HG03159 (cell line): ENCODE measurements around the gene GUCY1B1.
"Not testable (repeated sequence)": the region's sequence is repeated elsewhere in the genome, so short reads cannot be mapped to it uniquely, and the experiment has no call there.

Experiments used
- ATAC-seq: cut with Tn5 transposase; IDR thresholded peaks from one replicate; pipeline ENCODE4 v1.9.1; 2021; ENCODE audit warnings: mild to moderate bottlenecking, moderate library complexity; ENCODE audit not compliant: unreplicated experiment

Gene GUCY1B1

GRCh38 chr4:155797581-155797980, 38.8 kb downstream of the GUCY1B1 start:
- not testable (repeated sequence) for ATAC-seq

- no peak for ATAC-seq
Measured at GRCh38 chr4:155799116-155799793, 40.4 kb downstream of the GUCY1B1 start.

GRCh38 chr4:155799794-155800123, 40.9 kb downstream of the GUCY1B1 start:
- no peak for ATAC-seq

GRCh38 chr4:155800685-155801343, 42.0 kb downstream of the GUCY1B1 start:
- ATAC-seq, result no peak

GRCh38 chr4:155802190-155802959, 43.6 kb downstream of the GUCY1B1 start:
- ATAC-seq, result no peak

- ATAC-seq, result no peak
Measured at GRCh38 chr4:155805016-155805415, 46.2 kb downstream of the GUCY1B1 start.

- ATAC-seq, result no peak
Measured at GRCh38 chr4:155807021-155807420, 48.2 kb downstream of the GUCY1B1 start.

GRCh38 chr4:155809835-155810234, 51.0 kb downstream of the GUCY1B1 start:
- peak; percentile 97 for ATAC-seq

- no peak for ATAC-seq
Measured at GRCh38 chr4:155811083-155811482, 52.3 kb downstream of the GUCY1B1 start.

- no peak for ATAC-seq
Measured at GRCh38 chr4:155818639-155819038, 59.8 kb downstream of the GUCY1B1 start.

- no peak for ATAC-seq
Measured at GRCh38 chr4:155819066-155819465, 60.2 kb downstream of the GUCY1B1 start.

GRCh38 chr4:155820887-155821518, 62.2 kb downstream of the GUCY1B1 start:
- ATAC-seq, result no peak

GRCh38 chr4:155822572-155822971, 63.8 kb downstream of the GUCY1B1 start:
- ATAC-seq, result no peak

GRCh38 chr4:155828628-155829027, 69.8 kb downstream of the GUCY1B1 start:
- no peak for ATAC-seq

GRCh38 chr4:155832664-155833063, 73.8 kb downstream of the GUCY1B1 start:
- no peak for ATAC-seq

GRCh38 chr4:155837203-155837796, 78.5 kb downstream of the GUCY1B1 start:
- no peak for ATAC-seq

GRCh38 chr4:155842080-155842479, 83.3 kb downstream of the GUCY1B1 start:
- no peak for ATAC-seq

GRCh38 chr4:155846929-155847328, 88.1 kb downstream of the GUCY1B1 start:
- ATAC-seq, result no peak

- ATAC-seq, result no peak
Measured at GRCh38 chr4:155849042-155849441, 90.2 kb downstream of the GUCY1B1 start.

GRCh38 chr4:155853189-155853588, 94.4 kb downstream of the GUCY1B1 start:
- ATAC-seq, result no peak

GRCh38 chr4:155854582-155855226, 95.9 kb downstream of the GUCY1B1 start:
- ATAC-seq, result no peak
